Panc1 (cell line): ENCODE results near the gene AP2B1. TPM values are rescaled to one million over a fixed set of nuclear protein-coding genes. Genes with fewer than 3 reads are reported as not detected.
A peak's percentile ranks its signal among the peaks of the same experiment; 100 is the strongest.

Experiments
- ATAC-seq: fragments of 200-7000 bp; cut with Tn5 transposase; 2 replicates; pipeline ENCODE4 v1.9.1; 2020; ENCODE audit warnings: mild to moderate bottlenecking, moderate library complexity
- BruUV-seq: library from RNA; stranded (reverse); fragments of 400-500 nt; replicated peaks from 2 replicates; lab custom pipeline; 2021; lab: Mats Ljungman, UMichigan
- CTCF ChIA-PET: fragments of 300-600 bp; sonication (Branson Sonifier 250); formaldehyde crosslinking; loops from one replicate; lab custom pipeline; 2022; ENCODE audit warnings: antibody characterized with exemption; lab: Charles Lee
- POLR2A ChIA-PET: fragments of 300-600 bp; sonication (Branson Sonifier 250); formaldehyde crosslinking; loops from one replicate; lab custom pipeline; 2022; ENCODE audit warnings: antibody characterized with exemption; lab: Charles Lee
- DNase-seq: peaks from one replicate; pipeline ENCODE4 v3.0.0-alpha.2; 2010; ENCODE audit warnings: low read depth, low spot score
- H3K27ac ChIP-seq: 2 replicates; pipeline ENCODE4 v1.5.1; 2011; ENCODE audit warnings: mild to moderate bottlenecking, low read length, inconsistent platforms
- H3K27me3 ChIP-seq: fragments of 200-500 bp; sonication (Bioruptor generic); 2 replicates; pipeline ENCODE4 v1.6.0; 2014; ENCODE audit warnings: low read length, inconsistent platforms; ENCODE audit not compliant: control insufficient read depth, insufficient read depth
- H3K36me3 ChIP-seq: fragments of 200-500 bp; sonication (Bioruptor generic); 2 replicates; pipeline ENCODE4 v1.5.1; 2014; ENCODE audit warnings: inconsistent platforms, mild to moderate bottlenecking, low read length, moderate library complexity; ENCODE audit not compliant: control insufficient read depth, insufficient read depth
- H3K4me1 ChIP-seq: 2 replicates; pipeline ENCODE4 v1.5.1; 2011; ENCODE audit warnings: inconsistent platforms, mild to moderate bottlenecking, low read length, moderate library complexity; ENCODE audit not compliant: control insufficient read depth, insufficient read depth
- H3K4me3 ChIP-seq, 2 experiments: 2 replicates each; pipeline ENCODE4 v1.5.1; 2011 to 2012; ENCODE audit warnings: low read depth in 2 of 2, low read length in 2 of 2, mild to moderate bottlenecking in 2 of 2, inconsistent platforms in 1 of 2, moderate library complexity in 1 of 2
- H3K9me3 ChIP-seq: fragments of 200-500 bp; sonication (Bioruptor generic); 2 replicates; pipeline ENCODE4 v1.5.1; 2014; ENCODE audit warnings: low read depth, mild to moderate bottlenecking, inconsistent platforms, low read length, moderate library complexity; ENCODE audit not compliant: control insufficient read depth, insufficient read depth
- CTCF ChIP-seq: fragments of 450-650 bp; IDR thresholded peaks from 2 replicates; pipeline ENCODE4 v1.5.1; 2017; ENCODE audit warnings: mild to moderate bottlenecking
- POLR2AphosphoS5 ChIP-seq: IDR thresholded peaks from 2 replicates; pipeline ENCODE4 v1.6.1; 2012; ENCODE audit warnings: mild to moderate bottlenecking, low read depth, low read length, moderate library complexity
- REST ChIP-seq, 2 experiments: IDR thresholded peaks; 2 replicates each; pipeline ENCODE4 v1.6.1; 2011 to 2012; ENCODE audit warnings: low read depth in 2 of 2, control low read depth in 1 of 2, low read length in 1 of 2, mild to moderate bottlenecking in 1 of 2, moderate library complexity in 1 of 2; ENCODE audit not compliant: insufficient read depth in 1 of 2
- SIN3A ChIP-seq: IDR thresholded peaks from 2 replicates; pipeline ENCODE4 v1.6.1; 2012; ENCODE audit warnings: low read depth, mild to moderate bottlenecking, low read length, moderate library complexity, borderline replicate concordance; ENCODE audit not compliant: insufficient read depth
- TCF7L2 ChIP-seq: IDR thresholded peaks from 2 replicates; pipeline ENCODE4 v1.6.1; 2011; ENCODE audit warnings: mild to moderate bottlenecking, low read depth, low read length, inconsistent platforms
- in situ Hi-C: cut with HindIII; loops from 2 replicates; pipeline ENCODE4 v1.10.0; 2016; ENCODE audit warnings: low sequenced_read_pairs, low pct_unique_long_range_greater_than_20kb
- intact Hi-C: fragments of 100-400 bp; cut with micrococcal nuclease; formaldehyde crosslinking; loops from one replicate; pipeline ENCODE4 v1.10.0; 2022; ENCODE audit not compliant: unreplicated experiment
- total RNA-seq: library from RNA; stranded (reverse); gene quantifications from one replicate; pipeline ENCODE4 v1.2.1, GENCODE V29; 2021; ENCODE audit not compliant: unreplicated experiment

Gene AP2B1
- total RNA-seq, 1 experiment from 2014 or later: 446 TPM

GRCh38 chr17:35730400-35731005 is 143.4 kb downstream of the AP2B1 start:
- Histone ChIP-seq H3K9me3 (no peaks in the 10 kb centered on the region), H3K36me3 (no peaks in the 10 kb centered on the region), H3K27ac (no peak overlapping the region), H3K27me3 (no peaks in the 10 kb centered on the region), H3K4me3 (no peak overlapping the region), H3K4me1 (peaks cover 11% of the 10 kb centered on the region)
- BruUV-seq: no TSS peak
- intact Hi-C loops: no loop called here
- in situ Hi-C loops: no loop called here
- ChIA-PET CTCF (interaction anchor here (2.2 kb wide), 1 partner anchor 17 kb away, joined by 8 read pairs; no protein-coding TSS in a partner anchor), POLR2A (no interaction called here)
- peak; percentile 18; the same call in 1 of the 2 replicates for ATAC-seq
- TF ChIP-seq TCF7L2 (no peak), CTCF (no peak), SIN3A (no peak), POLR2AphosphoS5 (no peak), REST (IDR thresholded peaks at IDR 0.05; ENCODE audit: insufficient read depth in 1 of 2, low read depth in 2 of 2, low read length in 1 of 2) (no peak)
- DNase-seq: no peak

- Histone ChIP-seq H3K27ac (no peak within 1 kb of the TSS), H3K36me3 (no peaks in the 10 kb centered on the region), H3K4me3 (peak within 1 kb of the TSS; percentile 51 to 53), H3K27me3 (no peaks in the 10 kb centered on the region), H3K4me1 (peaks cover 7% of the 10 kb centered on the region), H3K9me3 (no peaks in the 10 kb centered on the region)
- ChIA-PET POLR2A (no interaction called here), CTCF (interaction anchor here (0.6 to 2.2 kb wide), 2 partner anchors 16 kb away, joined by 6 to 8 read pairs; no protein-coding TSS in a partner anchor)
- no peak for DNase-seq
- TF ChIP-seq TCF7L2: no peak
- TF ChIP-seq CTCF: no peak
- TF ChIP-seq POLR2AphosphoS5: no peak; the same call in 1 of the 2 replicates
- BruUV-seq: no TSS peak
- in situ Hi-C loops: no loop called here
- intact Hi-C loops: no loop called here
- ATAC-seq: peak; percentile 79
Measured at GRCh38 chr17:35731239-35731916, 144.3 kb downstream of the AP2B1 start, which contains the start of gene RASL10B. Gene RASL10B, plus strand, starts transcription at chr17:35731639. Its CDS starts 3,546 bp downstream, at chr17:35735185.
